Measurements from ENCODE around the gene ADAMTS14.
"Not testable (repeated sequence)": the region's sequence is repeated elsewhere in the genome, so short reads cannot be mapped to it uniquely, and the experiment has no call there.

Gene ADAMTS14

DNA sequence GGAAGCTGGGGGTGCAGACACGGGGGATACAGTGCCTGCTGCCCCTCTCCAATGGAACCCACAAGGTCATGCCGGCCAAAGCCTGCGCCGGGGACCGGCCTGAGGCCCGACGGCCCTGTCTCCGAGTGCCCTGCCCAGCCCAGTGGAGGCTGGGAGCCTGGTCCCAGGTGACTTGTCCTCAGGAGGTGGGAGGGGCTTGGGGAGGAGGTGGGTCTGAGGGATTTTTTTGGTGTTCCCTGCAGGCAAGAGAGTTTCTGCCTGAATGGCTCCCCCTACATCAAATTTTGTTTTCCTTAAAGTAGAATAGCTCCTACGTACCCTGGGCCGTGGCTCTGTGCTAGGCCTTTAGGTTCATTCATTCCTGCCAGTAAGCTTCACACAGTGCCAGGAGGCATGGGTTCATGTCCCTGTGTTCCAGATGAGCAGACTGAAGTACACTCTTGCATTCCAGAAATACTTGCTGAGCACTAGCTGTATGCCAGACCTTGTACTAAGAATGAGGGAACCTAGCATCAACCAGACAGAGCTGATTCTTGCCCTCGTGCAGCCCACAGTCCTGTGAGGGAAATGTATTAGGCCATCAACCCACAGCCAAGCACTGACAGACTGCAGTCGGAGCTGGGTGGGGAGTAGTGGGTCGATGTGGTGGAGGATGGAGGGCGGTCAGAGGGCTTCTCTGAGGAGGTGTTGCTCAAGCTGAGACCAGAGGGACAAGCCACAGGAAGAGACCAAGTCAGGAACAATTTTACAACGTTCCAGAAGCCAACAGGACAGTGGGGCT lies 81.7 kb downstream of the ADAMTS14 start:
- no peak for DNase-seq

DNA sequence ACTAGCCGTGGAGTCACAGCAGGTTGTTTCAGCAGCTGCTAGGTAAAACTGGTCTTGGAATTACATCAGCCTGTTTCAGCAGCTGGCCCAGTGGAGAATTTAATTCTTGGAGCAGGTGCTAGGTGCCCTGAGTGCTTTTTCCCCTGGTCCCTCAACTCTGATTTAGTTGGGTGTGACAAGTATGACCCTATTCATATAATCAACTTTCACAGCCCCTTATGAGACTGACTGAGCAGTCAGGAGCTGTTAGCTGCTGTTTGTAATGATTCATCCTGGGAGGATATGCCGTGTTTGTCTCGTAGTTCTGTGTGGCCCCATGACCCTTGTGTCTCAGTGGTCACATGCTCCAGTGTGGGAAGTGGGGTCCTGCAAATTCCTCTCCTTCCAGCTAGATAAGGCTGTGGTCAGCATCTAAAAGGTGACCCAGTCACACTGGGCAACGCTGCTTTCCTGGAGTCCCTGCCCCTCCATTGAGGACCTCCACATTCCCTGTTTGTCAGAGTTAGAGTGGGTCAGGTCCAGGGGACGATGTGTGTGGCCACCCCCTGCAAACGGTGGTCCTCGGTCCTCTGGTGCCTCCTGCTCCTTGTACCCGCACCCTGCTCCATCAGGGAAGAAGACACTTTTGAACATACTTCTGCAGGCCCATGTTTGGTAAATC lies 84.5 kb downstream of the ADAMTS14 start:
- no peak for DNase-seq

DNA sequence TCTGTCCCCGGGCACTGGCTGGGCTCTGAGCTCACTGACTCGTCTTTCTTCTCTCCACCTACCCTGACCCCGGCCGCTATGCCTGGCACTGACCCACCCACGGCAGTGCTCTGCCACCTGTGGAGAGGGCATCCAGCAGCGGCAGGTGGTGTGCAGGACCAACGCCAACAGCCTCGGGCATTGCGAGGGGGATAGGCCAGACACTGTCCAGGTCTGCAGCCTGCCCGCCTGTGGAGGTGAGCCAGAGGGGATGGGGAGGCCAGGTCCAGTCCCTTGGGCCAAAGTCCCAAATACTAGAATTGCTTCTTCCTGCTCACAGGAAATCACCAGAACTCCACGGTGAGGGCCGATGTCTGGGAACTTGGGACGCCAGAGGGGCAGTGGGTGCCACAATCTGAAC lies 85.5 kb downstream of the ADAMTS14 start:
- DNase-seq = no peak

DNA sequence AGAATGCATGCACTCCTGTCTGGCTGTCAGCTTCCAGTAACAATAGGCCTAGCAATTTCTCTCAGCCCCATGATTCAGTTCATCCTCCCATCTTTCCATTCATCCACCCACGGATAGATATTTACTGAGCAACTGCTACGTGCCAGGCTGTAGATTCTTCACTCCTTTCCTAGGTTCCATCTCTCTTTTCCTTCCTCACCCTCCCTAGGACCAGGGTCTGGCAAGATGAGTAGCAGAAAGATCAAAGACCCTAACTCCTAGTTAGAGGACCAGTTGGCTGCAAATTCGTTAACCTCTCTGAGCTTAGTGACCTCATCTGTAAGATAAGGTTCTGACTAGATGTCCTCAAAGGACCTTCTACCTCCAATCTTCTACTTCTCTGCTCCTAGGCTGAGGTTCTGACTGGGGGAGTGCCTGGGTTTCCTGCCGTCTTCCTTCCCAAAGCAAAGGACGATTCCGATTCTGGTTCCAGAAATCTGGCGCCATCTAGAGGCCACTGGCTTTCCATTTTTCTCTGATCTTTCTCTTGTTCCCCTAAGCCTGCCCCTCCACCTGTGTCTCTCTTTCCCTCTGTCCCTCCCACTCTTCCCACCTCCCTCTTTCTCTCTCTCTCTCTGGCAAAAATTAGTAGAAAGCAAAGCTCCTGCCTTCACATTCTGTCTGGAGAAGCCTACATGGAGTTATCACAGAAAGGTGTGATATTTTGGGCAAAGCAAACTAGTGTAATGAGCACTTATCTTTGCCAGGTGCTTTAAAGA lies 86.6 kb downstream of the ADAMTS14 start:
- peak; percentile 22 to 67 (median 35) for DNase-seq

DNA sequence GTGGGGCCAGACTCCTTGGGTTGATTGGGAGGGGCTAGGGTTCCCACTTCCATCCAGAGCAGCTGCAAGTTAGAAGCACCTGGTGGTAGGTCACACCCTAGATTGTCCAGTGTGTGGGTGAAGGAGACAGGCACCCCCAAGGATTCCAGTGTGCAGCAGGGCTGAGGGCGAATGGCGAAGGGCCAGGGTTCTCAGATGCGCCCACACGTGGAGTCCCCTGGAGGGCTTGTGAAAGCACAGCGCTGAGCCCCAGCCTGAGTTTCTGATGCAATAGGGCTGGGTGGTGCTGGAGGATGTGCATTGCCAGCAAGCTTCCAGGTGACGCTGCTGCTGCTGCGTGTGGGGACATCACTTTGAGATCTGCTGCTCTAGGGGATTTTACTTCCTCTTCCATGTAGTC lies 87.5 kb downstream of the ADAMTS14 start:
- DNase-seq = no peak

DNA sequence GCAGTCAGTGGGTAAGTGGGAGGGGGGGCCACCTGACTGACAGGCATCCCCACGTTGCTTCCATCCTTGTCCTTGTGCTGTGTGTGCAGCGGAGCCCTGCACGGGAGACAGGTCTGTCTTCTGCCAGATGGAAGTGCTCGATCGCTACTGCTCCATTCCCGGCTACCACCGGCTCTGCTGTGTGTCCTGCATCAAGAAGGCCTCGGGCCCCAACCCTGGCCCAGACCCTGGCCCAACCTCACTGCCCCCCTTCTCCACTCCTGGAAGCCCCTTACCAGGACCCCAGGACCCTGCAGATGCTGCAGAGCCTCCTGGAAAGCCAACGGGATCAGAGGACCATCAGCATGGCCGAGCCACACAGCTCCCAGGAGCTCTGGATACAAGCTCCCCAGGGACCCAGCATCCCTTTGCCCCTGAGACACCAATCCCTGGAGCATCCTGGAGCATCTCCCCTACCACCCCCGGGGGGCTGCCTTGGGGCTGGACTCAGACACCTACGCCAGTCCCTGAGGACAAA lies 88.0 kb downstream of the ADAMTS14 start:
- no peak for DNase-seq

DNA sequence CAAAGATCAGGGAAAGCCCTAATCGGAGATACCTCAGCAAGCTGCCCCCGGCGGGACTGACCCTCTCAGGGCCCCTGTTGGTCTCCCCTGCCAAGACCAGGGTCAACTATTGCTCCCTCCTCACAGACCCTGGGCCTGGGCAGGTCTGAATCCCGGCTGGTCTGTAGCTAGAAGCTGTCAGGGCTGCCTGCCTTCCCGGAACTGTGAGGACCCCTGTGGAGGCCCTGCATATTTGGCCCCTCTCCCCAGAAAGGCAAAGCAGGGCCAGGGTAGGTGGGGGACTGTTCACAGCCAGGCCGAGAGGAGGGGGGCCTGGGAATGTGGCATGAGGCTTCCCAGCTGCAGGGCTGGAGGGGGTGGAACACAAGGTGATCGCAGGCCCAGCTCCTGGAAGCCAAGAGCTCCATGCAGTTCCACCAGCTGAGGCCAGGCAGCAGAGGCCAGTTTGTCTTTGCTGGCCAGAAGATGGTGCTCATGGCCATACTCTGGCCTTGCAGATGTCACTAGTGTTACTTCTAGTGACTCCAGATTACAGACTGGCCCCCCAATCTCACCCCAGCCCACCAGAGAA lies 88.8 kb downstream of the ADAMTS14 start:
- no peak for DNase-seq

DNA sequence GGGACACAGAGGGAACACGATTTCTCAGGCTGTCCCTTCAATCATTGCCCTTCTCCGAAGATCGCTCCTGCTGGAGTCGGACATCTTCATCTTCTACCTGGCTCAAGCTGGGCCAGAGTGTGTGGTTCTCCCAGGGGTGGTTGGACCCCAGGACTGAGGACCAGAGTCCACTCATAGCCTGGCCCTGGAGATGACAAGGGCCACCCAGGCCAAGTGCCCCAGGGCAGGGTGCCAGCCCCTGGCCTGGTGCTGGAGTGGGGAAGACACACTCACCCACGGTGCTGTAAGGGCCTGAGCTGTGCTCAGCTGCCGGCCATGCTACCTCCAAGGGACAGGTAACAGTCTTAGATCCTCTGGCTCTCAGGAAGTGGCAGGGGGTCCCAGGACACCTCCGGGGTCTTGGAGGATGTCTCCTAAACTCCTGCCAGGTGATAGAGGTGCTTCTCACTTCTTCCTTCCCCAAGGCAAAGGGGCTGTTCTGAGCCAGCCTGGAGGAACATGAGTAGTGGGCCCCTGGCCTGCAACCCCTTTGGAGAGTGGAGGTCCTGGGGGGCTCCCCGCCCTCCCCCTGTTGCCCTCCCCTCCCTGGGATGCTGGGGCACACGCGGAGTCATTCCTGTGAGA lies 89.5 kb downstream of the ADAMTS14 start:
- no peak for DNase-seq

DNA sequence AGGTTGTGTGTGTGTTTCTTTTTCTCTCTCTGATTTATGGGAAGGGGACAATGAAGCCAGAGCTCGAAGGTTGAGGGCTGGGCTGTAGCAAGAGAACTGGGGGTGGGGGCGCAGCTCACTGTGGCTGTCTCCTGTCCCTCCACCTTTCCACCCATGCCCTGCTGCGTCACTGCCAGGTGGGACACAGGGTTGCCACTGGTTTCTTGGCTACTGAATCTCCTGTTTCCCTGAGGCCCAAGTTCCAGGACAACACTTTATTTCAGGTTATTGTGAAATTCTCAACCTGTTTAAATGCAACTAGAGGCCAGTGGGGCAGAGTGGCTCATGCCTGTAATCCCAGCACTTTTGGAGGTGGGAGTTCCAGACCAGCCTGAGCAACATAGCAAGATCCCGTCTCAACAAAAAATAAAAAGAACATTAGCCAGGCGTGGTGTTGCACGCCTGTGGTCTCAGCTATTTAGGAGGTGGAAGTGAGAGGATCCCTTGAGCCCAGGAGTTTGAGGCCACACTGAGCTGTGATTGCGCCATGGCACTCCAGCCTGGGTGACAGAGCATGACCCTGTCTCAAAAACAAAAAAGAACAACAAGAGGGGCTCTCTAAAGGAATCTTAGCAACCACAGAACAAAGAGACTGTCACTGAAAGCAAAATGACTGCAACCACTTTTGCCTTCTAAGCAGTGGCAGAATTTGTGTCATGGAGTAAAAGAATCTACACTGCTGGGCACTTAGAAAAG lies 90.3 kb downstream of the ADAMTS14 start:
- DNase-seq = no peak

DNA sequence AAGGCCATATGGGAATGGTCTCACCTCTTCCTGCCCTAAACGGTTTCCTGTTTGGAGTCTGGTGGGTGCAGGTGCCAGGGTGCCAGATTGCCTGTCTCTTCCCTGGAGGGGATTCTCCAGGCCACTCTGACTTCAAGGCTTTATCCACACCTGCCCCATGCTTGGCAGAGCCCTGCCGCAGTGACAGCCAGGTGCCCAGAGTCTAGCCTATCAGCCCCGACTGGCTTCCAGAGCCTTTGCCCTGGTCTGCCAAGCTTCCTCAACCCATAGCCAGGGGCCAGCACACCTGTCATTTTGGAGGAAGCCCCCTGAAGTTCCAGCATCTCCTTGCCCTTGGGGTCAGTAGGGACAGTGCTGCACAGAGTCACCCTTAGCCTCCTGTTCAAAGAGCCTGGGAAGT lies 91.3 kb downstream of the ADAMTS14 start:
- no peak for DNase-seq

DNA sequence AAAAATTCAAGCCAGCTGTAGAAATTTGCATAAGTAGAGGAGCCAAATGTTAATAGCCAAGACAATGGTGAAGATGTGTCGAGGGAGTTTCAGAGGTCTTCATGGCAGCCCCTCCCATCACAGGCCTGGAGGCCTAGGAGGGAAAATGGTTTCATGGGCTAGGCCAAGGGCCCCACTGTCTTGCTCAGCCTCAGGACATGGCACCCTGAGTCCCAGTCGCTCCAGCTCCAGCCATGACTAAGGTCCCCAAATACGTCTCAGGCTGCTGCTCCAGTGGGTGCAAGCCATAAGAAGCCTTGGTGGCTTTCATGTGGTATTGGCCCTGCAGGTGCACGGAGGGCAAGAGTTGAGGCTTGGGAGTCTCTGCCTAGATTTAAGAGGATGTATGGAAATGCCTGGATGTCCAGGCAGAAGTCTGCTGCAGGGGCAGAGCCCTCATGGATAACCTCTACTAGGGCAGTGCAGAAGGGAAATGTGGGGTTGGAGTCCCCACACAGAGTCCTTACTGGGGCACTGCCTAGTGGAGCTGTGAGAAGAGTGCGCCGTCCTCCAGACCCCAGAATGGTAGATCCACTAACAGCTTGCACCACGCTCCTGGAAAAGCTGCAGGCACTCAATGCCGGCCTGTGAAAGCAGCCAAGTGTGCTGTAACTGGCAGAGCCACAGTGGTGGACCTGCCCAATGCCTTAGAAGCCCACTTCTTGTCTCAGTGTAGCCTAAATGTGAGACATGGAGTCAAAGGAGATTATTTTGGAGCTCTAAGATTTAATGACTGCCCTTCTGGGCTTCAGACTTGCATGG lies 93.7 kb downstream of the ADAMTS14 start:
- DNase-seq = no peak

DNA sequence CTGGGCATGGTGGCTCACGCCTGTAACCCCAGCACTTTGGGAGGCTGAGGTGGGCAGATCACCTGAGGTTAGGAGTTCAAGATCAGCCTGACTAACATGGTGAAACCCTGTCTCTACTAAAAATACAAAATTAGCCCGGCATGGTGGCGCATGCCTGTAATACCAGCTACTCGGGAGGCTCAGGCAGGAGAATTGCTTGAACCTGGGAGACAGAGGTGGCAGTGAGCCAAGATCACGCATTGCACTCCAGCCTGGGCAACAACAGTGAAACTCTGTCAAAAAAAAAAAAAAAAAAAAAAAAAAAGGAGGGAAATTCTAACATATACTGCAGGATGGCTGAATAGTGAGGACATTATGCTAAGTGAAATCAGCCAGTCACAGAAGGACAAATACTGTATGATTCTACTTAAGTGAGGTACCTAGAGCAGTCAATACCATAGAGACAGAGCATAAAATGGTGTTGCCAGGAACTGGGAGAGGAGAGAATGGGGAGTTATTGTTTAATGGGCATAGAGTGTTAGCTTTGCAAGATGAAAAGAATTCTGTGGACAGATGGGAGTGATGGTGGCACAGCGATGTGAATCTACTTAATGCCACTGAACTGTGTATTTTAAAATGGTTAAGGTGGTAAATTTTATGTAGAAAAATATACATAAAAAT lies 95.8 kb downstream of the ADAMTS14 start:
- not testable (repeated sequence) for DNase-seq

DNA sequence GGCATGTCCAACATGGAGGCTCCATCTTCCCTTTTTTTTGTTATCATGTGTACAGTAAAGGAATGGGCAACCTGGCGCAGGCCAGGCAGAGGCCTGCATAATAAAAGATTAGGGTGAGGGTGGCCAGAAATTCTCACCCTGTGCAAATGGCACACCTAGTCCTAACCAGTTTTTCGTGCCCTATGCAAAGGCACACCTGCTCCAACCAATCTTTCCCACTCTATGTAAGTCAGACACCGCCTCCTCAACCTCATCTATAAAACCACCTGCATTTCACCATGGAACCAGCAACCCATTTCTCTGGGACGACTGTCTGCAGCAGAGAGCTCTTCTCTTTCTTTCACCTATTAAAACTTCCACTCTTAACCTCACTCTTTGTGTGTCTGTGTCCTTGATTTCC lies 96.8 kb downstream of the ADAMTS14 start:
- DNase-seq = no peak

DNA sequence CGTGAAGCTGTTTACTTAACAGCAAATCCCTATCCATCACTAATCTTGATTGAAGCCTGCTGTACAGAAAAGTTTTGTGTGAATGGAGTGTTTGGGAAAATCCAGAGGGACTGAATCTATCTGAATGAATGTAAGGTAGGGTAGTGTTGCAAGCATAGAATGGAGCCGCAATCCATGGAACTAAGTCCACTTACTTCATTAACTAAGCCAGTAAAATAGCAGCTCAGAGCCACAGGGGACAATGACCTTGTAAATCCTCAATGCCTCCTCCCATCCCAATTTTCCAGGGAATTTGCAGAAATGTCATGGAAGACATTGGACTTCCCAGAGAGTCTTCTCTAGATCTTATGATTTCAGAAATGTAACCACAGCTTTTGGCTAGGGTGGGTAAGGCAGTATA lies 97.7 kb downstream of the ADAMTS14 start:
- no peak for DNase-seq

DNA sequence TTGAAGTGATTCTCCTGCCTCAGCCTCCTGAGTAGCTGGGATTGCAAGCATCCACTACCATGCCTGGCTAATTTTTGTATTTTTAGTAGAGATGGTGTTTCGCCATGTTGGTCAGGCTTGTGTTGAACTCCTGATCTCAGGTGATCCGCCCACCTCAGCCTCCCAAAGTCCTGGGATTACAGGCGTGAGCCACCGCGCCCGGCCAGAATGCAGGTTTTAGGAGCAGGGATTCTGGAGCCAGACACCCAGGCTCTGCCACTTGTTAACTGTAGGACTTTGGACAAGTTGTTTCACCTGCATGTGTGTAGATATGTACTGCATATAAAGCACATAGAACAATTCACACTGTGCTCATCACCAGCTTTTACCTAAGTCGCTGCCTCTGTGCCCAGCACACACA lies 98.2 kb downstream of the ADAMTS14 start:
- not testable (repeated sequence) for DNase-seq

DNA sequence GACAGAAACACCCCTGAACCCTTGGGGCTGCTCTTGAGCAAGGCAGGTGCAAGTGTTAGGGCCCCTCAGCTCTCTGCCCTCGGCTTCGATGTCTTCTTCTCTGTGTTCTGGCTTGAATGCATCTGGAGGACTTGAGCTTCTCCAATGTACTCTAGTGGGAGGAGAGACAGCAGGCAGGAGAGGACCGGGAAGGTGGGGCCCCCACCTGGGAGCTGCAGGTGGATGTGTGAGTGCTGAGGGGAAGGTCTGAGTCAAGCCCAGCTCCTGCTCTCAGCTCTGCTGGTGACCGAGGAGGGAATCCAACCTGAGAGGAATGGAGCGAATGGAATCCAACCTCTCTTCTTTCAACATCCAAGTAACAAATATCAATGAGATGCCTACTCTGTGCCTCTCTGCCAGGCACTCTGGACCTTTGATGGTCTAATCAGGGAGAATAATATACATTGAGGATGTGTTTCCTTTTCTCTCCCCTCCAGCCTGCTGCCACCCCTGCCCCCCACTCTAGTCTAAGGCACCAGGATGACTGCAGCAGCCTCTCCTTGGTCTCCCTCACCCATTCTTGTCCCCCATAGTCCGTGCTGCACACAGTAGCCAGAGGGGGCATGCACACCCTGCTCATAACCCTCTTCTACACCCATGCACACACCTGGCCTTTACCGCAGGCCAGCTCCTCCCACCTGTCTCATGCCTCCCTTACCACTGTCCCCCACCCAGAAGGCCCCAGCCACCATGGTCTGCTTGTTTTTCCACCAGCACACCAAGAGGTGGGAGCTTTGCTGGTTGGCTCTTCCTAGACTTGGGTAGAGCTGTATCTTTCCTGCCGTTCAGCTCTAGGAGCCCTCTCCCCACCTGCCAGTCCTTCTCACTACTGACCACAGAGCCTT lies 99.2 kb downstream of the ADAMTS14 start:
- DNase-seq = no peak

DNA sequence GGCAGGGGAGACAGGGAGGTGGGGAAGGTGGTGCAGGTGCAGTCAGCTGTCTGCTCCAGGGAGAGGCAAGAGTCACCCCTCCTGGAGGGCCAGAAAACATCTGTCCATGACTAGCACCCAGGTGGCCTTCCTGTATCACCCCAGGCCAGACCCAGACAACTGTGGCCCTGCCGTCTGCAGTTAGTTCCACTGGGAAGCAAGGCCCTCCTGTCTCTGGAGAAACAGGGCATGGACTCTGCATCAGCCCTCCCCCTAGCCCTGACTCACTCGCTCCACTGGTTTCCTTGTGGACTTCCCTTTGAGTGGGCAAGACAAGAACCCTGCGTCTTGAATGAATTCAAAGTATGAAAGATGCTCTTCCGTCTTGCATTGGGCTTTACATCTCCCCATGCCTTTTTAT lies 100.3 kb downstream of the ADAMTS14 start:
- DNase-seq = no peak

DNA sequence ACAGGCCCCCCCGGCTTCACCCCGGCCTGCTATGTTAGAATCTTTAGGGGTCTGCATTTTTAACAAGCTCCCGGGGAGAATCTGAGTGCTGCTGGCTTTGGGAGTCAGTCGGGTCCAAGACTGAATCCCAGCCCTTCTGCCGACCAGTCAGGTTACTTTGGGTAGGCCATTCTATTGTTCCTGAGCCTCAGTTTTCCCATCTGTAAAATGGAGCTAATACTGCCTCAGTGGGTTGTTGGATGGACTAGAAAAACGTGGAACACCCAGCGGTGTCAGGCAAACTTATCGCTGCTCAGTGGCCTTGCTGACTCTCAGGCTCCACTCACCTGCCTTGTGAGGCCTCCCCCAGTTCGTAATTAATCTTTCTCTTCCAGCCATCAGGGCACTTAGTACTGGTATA lies 101.2 kb downstream of the ADAMTS14 start:
- no peak for DNase-seq

DNA sequence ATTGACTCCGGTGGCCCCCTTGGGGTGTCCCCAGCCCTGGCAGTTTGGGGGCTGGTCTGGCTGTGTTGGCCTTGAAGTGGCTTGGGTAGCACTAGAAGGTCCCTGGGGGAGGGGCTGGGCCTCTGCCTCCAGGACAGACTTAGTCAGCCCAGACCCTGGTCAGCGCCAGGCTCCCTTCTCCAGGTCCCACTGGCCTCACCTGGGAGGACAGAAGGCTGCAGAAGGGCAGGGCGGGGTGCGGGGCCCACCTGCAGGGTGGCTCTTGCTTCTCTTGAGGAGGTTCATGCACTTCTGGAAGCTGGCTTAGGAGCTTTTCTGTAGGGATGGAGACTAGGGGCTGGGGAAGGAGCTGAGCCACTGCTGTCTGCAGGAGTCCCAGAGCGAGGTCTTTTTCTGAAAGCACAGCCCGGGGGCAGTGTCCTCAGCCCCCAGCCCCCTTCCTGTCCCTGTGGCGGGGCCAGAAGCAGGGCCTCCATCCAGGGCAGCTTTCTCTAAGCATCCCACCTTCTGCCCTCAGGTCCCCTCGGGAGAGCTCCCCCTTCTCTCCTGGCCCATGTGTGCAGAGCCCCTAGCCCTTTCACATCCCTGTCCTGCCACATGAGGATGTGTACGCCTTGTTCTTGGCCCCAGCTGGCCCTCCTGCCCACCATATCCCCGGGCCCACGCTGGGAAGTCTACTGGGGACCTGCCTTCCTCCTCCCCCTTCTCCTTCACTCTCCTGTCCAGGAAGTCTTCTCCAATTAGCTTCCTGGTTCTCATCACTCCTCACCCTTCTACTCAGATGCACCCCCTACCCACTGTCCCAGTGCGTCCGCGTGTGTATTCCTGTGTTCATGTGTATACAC lies 101.9 kb downstream of the ADAMTS14 start:
- no peak for DNase-seq
